ENCODE data around the gene RRAD. TPM values are rescaled to one million over a fixed set of nuclear protein-coding genes. Genes with fewer than 3 reads are reported as not detected.

RRAD gene
- total and polyA plus RNA-seq, 2 donors: 0.85 to 13.3 TPM

- DNase-seq (ENCODE audit: low read depth in 6 of 9, low spot score in 9 of 9): no peak
- Histone ChIP-seq H3K4me3 (ENCODE audit: low read length in 2 of 2) (no peak overlapping the region), H3K4me1 (ENCODE audit: control insufficient read depth in 2 of 2, insufficient read depth in 2 of 2, low read length in 2 of 2) (no peaks in the 10 kb centered on the region), H3K9me3 (ENCODE audit: control insufficient read depth in 2 of 2, insufficient read depth in 1 of 2, low read length in 1 of 2) (no peaks in the 10 kb centered on the region), H3K36me3 (ENCODE audit: control insufficient read depth in 2 of 2, insufficient read depth in 2 of 2, low read length in 1 of 2) (no peaks in the 10 kb centered on the region), H3K27ac (ENCODE audit: low read depth in 1 of 2, low read length in 1 of 2) (no peak overlapping the region), H3K27me3 (ENCODE audit: control insufficient read depth in 2 of 2, insufficient read depth in 1 of 2, low read length in 1 of 2) (peaks cover 0 to 53% of the 10 kb centered on the region in 2 donors)
- 92% methylated on average over 6 of the region's 6 CpGs for WGBS
Observed at GRCh38 chr16:66916518-66916917, 8.8 kb downstream of the RRAD start.

GRCh38 chr16:66915041-66915440 lies 10.3 kb downstream of the RRAD start:
- Histone ChIP-seq H3K36me3 (ENCODE audit: control insufficient read depth in 2 of 2, insufficient read depth in 2 of 2, low read length in 1 of 2) (no peaks in the 10 kb centered on the region), H3K27ac (ENCODE audit: low read depth in 1 of 2, low read length in 1 of 2) (no peak overlapping the region), H3K9me3 (ENCODE audit: control insufficient read depth in 2 of 2, insufficient read depth in 1 of 2, low read length in 1 of 2) (no peaks in the 10 kb centered on the region), H3K27me3 (ENCODE audit: control insufficient read depth in 2 of 2, insufficient read depth in 1 of 2, low read length in 1 of 2) (peaks cover 0 to 47% of the 10 kb centered on the region in 2 donors), H3K4me3 (ENCODE audit: low read length in 2 of 2) (no peak overlapping the region), H3K4me1 (ENCODE audit: control insufficient read depth in 2 of 2, insufficient read depth in 2 of 2, low read length in 2 of 2) (no peaks in the 10 kb centered on the region)
- DNase-seq (ENCODE audit: low read depth in 6 of 9, low spot score in 9 of 9): no peak
- 81% methylated on average over 7 of the region's 7 CpGs for WGBS

GRCh38 chr16:66914541-66914940 lies 10.8 kb downstream of the RRAD start:
- 98% methylated on average over 7 of the region's 7 CpGs for WGBS
- DNase-seq (ENCODE audit: low read depth in 6 of 9, low spot score in 9 of 9): no peak
- H3K27ac ChIP-seq (ENCODE audit: low read depth in 1 of 2, low read length in 1 of 2): no peak overlapping the region
- no peaks in the 10 kb centered on the region for H3K9me3 ChIP-seq (ENCODE audit: control insufficient read depth in 2 of 2, insufficient read depth in 1 of 2, low read length in 1 of 2)
- H3K4me3 ChIP-seq (ENCODE audit: low read length in 2 of 2): no peak overlapping the region
- H3K27me3 ChIP-seq (ENCODE audit: control insufficient read depth in 2 of 2, insufficient read depth in 1 of 2, low read length in 1 of 2): peaks cover 0 to 42% of the 10 kb centered on the region in 2 donors
- H3K4me1 ChIP-seq (ENCODE audit: control insufficient read depth in 2 of 2, insufficient read depth in 2 of 2, low read length in 2 of 2): no peaks in the 10 kb centered on the region
- H3K36me3 ChIP-seq (ENCODE audit: control insufficient read depth in 2 of 2, insufficient read depth in 2 of 2, low read length in 1 of 2): no peaks in the 10 kb centered on the region

- WGBS: 87% methylated on average over 4 of the region's 4 CpGs
- Histone ChIP-seq H3K4me1 (ENCODE audit: control insufficient read depth in 2 of 2, insufficient read depth in 2 of 2, low read length in 2 of 2) (no peaks in the 10 kb centered on the region), H3K27me3 (ENCODE audit: control insufficient read depth in 2 of 2, insufficient read depth in 1 of 2, low read length in 1 of 2) (peaks cover 0 to 35% of the 10 kb centered on the region in 2 donors), H3K36me3 (ENCODE audit: control insufficient read depth in 2 of 2, insufficient read depth in 2 of 2, low read length in 1 of 2) (no peaks in the 10 kb centered on the region), H3K27ac (ENCODE audit: low read depth in 1 of 2, low read length in 1 of 2) (no peak overlapping the region), H3K4me3 (ENCODE audit: low read length in 2 of 2) (no peak overlapping the region), H3K9me3 (ENCODE audit: control insufficient read depth in 2 of 2, insufficient read depth in 1 of 2, low read length in 1 of 2) (no peaks in the 10 kb centered on the region)
- DNase-seq (ENCODE audit: low read depth in 6 of 9, low spot score in 9 of 9): no peak
Observed at GRCh38 chr16:66913711-66914110, 11.6 kb downstream of the RRAD start.

GRCh38 chr16:66913081-66913480 lies 12.3 kb downstream of the RRAD start:
- Histone ChIP-seq H3K4me3 (ENCODE audit: low read length in 2 of 2) (no peak overlapping the region), H3K9me3 (ENCODE audit: control insufficient read depth in 2 of 2, insufficient read depth in 1 of 2, low read length in 1 of 2) (no peaks in the 10 kb centered on the region), H3K36me3 (ENCODE audit: control insufficient read depth in 2 of 2, insufficient read depth in 2 of 2, low read length in 1 of 2) (no peaks in the 10 kb centered on the region), H3K27me3 (ENCODE audit: control insufficient read depth in 2 of 2, insufficient read depth in 1 of 2, low read length in 1 of 2) (peaks cover 0 to 30% of the 10 kb centered on the region in 2 donors), H3K27ac (ENCODE audit: low read depth in 1 of 2, low read length in 1 of 2) (no peak overlapping the region), H3K4me1 (ENCODE audit: control insufficient read depth in 2 of 2, insufficient read depth in 2 of 2, low read length in 2 of 2) (no peaks in the 10 kb centered on the region)
- DNase-seq (ENCODE audit: low read depth in 6 of 9, low spot score in 9 of 9): no peak
- WGBS: 54% methylated on average over 10 of the region's 10 CpGs

GRCh38 chr16:66911801-66912200 lies 13.5 kb downstream of the RRAD start:
- no peak for DNase-seq (ENCODE audit: low read depth in 6 of 9, low spot score in 9 of 9)
- WGBS: 95% methylated on average over 8 of the region's 8 CpGs
- no peak overlapping the region for H3K4me3 ChIP-seq (ENCODE audit: low read length in 2 of 2)

GRCh38 chr16:66911112-66911511 lies 14.2 kb downstream of the RRAD start:
- WGBS: 95% methylated on average over 5 of the region's 5 CpGs
- Histone ChIP-seq H3K27ac (ENCODE audit: low read depth in 1 of 2, low read length in 1 of 2) (no peak overlapping the region), H3K4me3 (ENCODE audit: low read length in 2 of 2) (no peak overlapping the region), H3K4me1 (ENCODE audit: control insufficient read depth in 2 of 2, insufficient read depth in 2 of 2, low read length in 2 of 2) (no peaks in the 10 kb centered on the region), H3K36me3 (ENCODE audit: control insufficient read depth in 2 of 2, insufficient read depth in 2 of 2, low read length in 1 of 2) (no peaks in the 10 kb centered on the region), H3K9me3 (ENCODE audit: control insufficient read depth in 2 of 2, insufficient read depth in 1 of 2, low read length in 1 of 2) (no peaks in the 10 kb centered on the region), H3K27me3 (ENCODE audit: control insufficient read depth in 2 of 2, insufficient read depth in 1 of 2, low read length in 1 of 2) (peaks cover 0 to 26% of the 10 kb centered on the region in 2 donors)
- no peak for DNase-seq (ENCODE audit: low read depth in 6 of 9, low spot score in 9 of 9)

More at GRCh38 chr16:66911801-66912200, 13.5 kb downstream of the RRAD start:
- no peaks in the 10 kb centered on the region for H3K4me1 ChIP-seq (ENCODE audit: control insufficient read depth in 2 of 2, insufficient read depth in 2 of 2, low read length in 2 of 2)
- peaks cover 0 to 28% of the 10 kb centered on the region in 2 donors for H3K27me3 ChIP-seq (ENCODE audit: control insufficient read depth in 2 of 2, insufficient read depth in 1 of 2, low read length in 1 of 2)
- no peaks in the 10 kb centered on the region for H3K36me3 ChIP-seq (ENCODE audit: control insufficient read depth in 2 of 2, insufficient read depth in 2 of 2, low read length in 1 of 2)
- H3K27ac ChIP-seq (ENCODE audit: low read depth in 1 of 2, low read length in 1 of 2): no peak overlapping the region
- H3K9me3 ChIP-seq (ENCODE audit: control insufficient read depth in 2 of 2, insufficient read depth in 1 of 2, low read length in 1 of 2): no peaks in the 10 kb centered on the region

- Histone ChIP-seq H3K27me3 (ENCODE audit: control insufficient read depth in 2 of 2, insufficient read depth in 1 of 2, low read length in 1 of 2) (peaks cover 0 to 23% of the 10 kb centered on the region in 2 donors), H3K27ac (ENCODE audit: low read depth in 1 of 2, low read length in 1 of 2) (no peak overlapping the region), H3K9me3 (ENCODE audit: control insufficient read depth in 2 of 2, insufficient read depth in 1 of 2, low read length in 1 of 2) (no peaks in the 10 kb centered on the region), H3K36me3 (ENCODE audit: control insufficient read depth in 2 of 2, insufficient read depth in 2 of 2, low read length in 1 of 2) (no peaks in the 10 kb centered on the region), H3K4me3 (ENCODE audit: low read length in 2 of 2) (no peak overlapping the region), H3K4me1 (ENCODE audit: control insufficient read depth in 2 of 2, insufficient read depth in 2 of 2, low read length in 2 of 2) (peaks cover 0 to 6% of the 10 kb centered on the region in 2 donors)
- no peak for DNase-seq (ENCODE audit: low read depth in 6 of 9, low spot score in 9 of 9)
- WGBS: 89% methylated on average over 14 of the region's 14 CpGs
Observed at GRCh38 chr16:66910175-66910940, 15.0 kb downstream of the RRAD start.

GRCh38 chr16:66908762-66909559 lies 16.4 kb downstream of the RRAD start:
- H3K27ac ChIP-seq (ENCODE audit: low read depth in 1 of 2, low read length in 1 of 2): no peak overlapping the region
- peaks cover 0 to 16% of the 10 kb centered on the region in 2 donors for H3K27me3 ChIP-seq (ENCODE audit: control insufficient read depth in 2 of 2, insufficient read depth in 1 of 2, low read length in 1 of 2)
- H3K36me3 ChIP-seq (ENCODE audit: control insufficient read depth in 2 of 2, insufficient read depth in 2 of 2, low read length in 1 of 2): no peaks in the 10 kb centered on the region
- H3K4me1 ChIP-seq (ENCODE audit: control insufficient read depth in 2 of 2, insufficient read depth in 2 of 2, low read length in 2 of 2): peaks cover 0 to 6% of the 10 kb centered on the region in 2 donors
- DNase-seq (ENCODE audit: low read depth in 6 of 9, low spot score in 9 of 9): no peak
- WGBS: 94% methylated on average over 14 of the region's 14 CpGs
- no peaks in the 10 kb centered on the region for H3K9me3 ChIP-seq (ENCODE audit: control insufficient read depth in 2 of 2, insufficient read depth in 1 of 2, low read length in 1 of 2)
- H3K4me3 ChIP-seq (ENCODE audit: low read length in 2 of 2): no peak overlapping the region
